Breast epithelium (tissue), 4 donors: Measurements from ENCODE around the gene TRIM31. TPM values are rescaled to one million over a fixed set of nuclear protein-coding genes. Genes with fewer than 3 reads are reported as not detected.

ENCODE experiments used
- DNase-seq, 2 donors: peaks; one replicate each; pipeline ENCODE4 v3.0.0-alpha.2; 2019; ENCODE audit warnings: low spot score in 2 of 2
- H3K27ac ChIP-seq, 2 donors: fragments of 200-600 bp; sonication (generic) in 1 of 2; one replicate each; pipeline ENCODE4 v1.5.1; 2016 to 2019; ENCODE audit warnings: mild to moderate bottlenecking in 1 of 2
- H3K27me3 ChIP-seq, 2 donors: fragments of 200-600 bp; sonication (generic) in 1 of 2; one replicate each; pipeline versions ENCODE4 v1.5.1 to v1.6.0; 2017 to 2019; ENCODE audit warnings: control low read depth in 1 of 2, mild to moderate bottlenecking in 1 of 2
- H3K36me3 ChIP-seq: fragments of 200-600 bp; one replicate; pipeline ENCODE4 v1.5.1; 2019
- H3K4me1 ChIP-seq, 2 donors: fragments of 200-600 bp; sonication (generic); one replicate each; pipeline ENCODE4 v1.5.1; 2016 to 2019; ENCODE audit warnings: control low read depth in 1 of 2
- H3K4me3 ChIP-seq, 3 donors: fragments of 200-600 bp; sonication (generic); 1 replicate in 2 of 3; 2 replicates in 1 of 3; pipeline ENCODE4 v1.5.1; 2016 to 2019; ENCODE audit warnings: mild to moderate bottlenecking in 3 of 3, moderate library complexity in 2 of 3
- H3K9me3 ChIP-seq, 2 donors: fragments of 200-600 bp; sonication (generic) in 1 of 2; one replicate each; pipeline ENCODE4 v1.5.1; 2016 to 2019; ENCODE audit warnings: control low read depth in 1 of 2
- POLR2A ChIP-seq: fragments of 450-650 bp; IDR thresholded peaks from one replicate; pipeline ENCODE4 v1.6.1; 2016; ENCODE audit warnings: antibody characterized with exemption, mild to moderate bottlenecking, moderate library complexity
- POLR2AphosphoS5 ChIP-seq, 3 donors: sonication (generic); formaldehyde crosslinking; IDR thresholded peaks; one replicate each; pipeline ENCODE4 v1.6.1; 2017; ENCODE audit warnings: antibody characterized with exemption in 3 of 3
- intact Hi-C: fragments of 100-400 bp; cut with DNase I; formaldehyde crosslinking; loops from one replicate; pipeline ENCODE4 v1.15.1; 2023; ENCODE audit warnings: low total_unique reads
- total RNA-seq, 3 donors: library from RNA; depleted of rRNA; stranded (reverse); fragments of >200 nt; gene quantifications; one replicate each; pipeline ENCODE4 v1.1.0, GENCODE V29; 2016
- TF ChIP-seq, protein P1 (sequence below), 3 donors: fragments of 450-650 bp; IDR thresholded peaks; one replicate each; pipeline ENCODE4 v1.5.1; 2016 to 2017; ENCODE audit warnings: antibody characterized with exemption in 3 of 3, mild to moderate bottlenecking in 3 of 3, moderate library complexity in 3 of 3

TRIM31 gene
- total RNA-seq, 3 donors from 2014 or later: 3.3 TPM; not detected in 2

DNA sequence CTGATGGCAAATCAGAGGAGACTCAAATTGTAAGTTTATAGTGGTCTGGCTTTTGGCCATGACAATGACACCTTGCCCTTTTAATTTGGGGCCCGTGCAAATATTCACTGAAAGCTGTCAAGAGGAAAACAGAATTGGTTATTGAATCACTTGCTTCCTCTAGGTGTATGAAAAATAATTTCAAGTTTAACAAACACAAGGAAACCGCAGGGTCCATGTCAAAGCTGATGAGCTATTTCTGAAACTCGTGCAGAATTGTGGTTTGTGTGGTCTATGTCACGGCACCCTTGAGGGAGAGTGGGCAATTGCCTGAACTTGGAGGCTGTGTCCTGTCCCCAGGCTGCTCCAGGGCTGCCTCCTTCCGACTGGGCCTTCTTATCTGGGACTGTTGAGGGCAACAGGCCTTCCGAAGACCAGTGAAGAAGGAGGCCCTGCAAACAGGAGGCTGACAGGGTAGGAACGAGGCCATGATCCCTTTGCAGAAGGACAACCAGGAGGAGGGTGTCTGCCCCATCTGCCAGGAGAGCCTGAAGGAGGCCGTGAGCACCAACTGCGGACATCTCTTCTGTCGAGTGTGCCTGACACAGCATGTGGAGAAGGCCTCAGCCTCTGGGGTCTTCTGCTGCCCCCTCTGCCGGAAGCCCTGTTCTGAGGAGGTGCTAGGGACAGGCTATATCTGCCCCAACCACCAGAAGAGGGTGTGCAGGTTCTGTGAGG lies 23.8 kb upstream of the TRIM31 start:
- Histone ChIP-seq H3K4me3 (no peak overlapping the region), H3K27me3 (peaks cover 0 to 8% of the 10 kb centered on the region in 2 donors), H3K4me1 (no peaks in the 10 kb centered on the region), H3K9me3 (no peaks in the 10 kb centered on the region), H3K36me3 (no peaks in the 10 kb centered on the region), H3K27ac (no peak overlapping the region)
- DNase-seq: no peak
- intact Hi-C loops: no loop called here
- TF ChIP-seq POLR2AphosphoS5 (IDR thresholded peaks at IDR 0.05) (no peak), POLR2A (no peak)
- TF ChIP-seq, protein P1, sequence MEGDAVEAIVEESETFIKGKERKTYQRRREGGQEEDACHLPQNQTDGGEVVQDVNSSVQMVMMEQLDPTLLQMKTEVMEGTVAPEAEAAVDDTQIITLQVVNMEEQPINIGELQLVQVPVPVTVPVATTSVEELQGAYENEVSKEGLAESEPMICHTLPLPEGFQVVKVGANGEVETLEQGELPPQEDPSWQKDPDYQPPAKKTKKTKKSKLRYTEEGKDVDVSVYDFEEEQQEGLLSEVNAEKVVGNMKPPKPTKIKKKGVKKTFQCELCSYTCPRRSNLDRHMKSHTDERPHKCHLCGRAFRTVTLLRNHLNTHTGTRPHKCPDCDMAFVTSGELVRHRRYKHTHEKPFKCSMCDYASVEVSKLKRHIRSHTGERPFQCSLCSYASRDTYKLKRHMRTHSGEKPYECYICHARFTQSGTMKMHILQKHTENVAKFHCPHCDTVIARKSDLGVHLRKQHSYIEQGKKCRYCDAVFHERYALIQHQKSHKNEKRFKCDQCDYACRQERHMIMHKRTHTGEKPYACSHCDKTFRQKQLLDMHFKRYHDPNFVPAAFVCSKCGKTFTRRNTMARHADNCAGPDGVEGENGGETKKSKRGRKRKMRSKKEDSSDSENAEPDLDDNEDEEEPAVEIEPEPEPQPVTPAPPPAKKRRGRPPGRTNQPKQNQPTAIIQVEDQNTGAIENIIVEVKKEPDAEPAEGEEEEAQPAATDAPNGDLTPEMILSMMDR (IDR thresholded peaks at IDR 0.05): no peak

DNA sequence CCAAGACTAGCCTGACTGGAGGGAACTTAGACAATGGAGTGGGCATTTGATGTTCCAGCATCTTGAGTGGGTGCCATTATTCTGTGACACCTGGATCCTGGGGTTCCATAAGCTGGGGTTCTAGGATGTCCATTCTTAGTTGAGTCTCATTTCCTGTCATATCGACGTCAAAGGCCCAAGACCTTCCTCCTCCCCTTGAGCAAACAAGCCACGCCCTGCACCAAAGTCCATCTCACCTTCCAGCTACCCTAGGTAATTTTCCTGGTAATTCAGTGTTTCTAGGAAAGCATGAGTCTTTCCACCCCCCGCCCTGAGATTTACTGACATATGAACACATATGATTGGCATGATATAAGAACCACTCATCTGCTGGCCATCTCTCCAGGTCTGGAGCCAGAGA lies 22.9 kb upstream of the TRIM31 start, which contains the start of gene TRIM40:
Gene TRIM40 (plus strand): TSS at position 384 of the 400 bp plus-strand sequence. CDS start 897 bp downstream, outside the sequence.
- no peaks in the 10 kb centered on the region for H3K9me3 ChIP-seq
- H3K36me3 ChIP-seq: no peaks in the 10 kb centered on the region
- TF ChIP-seq POLR2A (no peak), POLR2AphosphoS5 (IDR thresholded peaks at IDR 0.05) (no peak)
- TF ChIP-seq, protein P1 (IDR thresholded peaks at IDR 0.05): no peak
- no peaks in the 10 kb centered on the region for H3K4me1 ChIP-seq
- H3K4me3 ChIP-seq: no peak within 1 kb of the TSS
- H3K27me3 ChIP-seq: peaks cover 0 to 15% of the 10 kb centered on the region in 2 donors
- DNase-seq: no peak
- intact Hi-C loops: no loop called here
- H3K27ac ChIP-seq: no peak within 1 kb of the TSS

DNA sequence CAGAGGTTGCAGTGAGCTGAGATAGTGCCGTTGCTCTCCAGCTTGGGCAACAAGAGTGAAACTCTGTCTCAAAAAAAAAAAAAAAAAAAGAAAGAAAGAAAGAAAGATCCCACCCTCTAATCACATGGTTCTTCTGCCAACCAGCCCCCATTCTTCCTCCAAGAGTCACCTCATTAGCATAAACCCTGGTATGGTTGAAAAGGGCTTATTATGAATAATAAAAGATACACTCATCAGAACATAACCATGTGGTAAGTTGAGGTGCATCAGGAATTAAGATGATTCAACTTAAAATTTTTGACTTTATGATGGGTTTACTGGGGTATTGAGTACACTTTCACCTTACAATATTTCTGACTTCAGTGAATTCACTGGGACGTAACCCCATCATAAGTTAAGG lies 22.3 kb upstream of the TRIM31 start:
- Histone ChIP-seq H3K27ac (no peak overlapping the region), H3K36me3 (no peaks in the 10 kb centered on the region), H3K27me3 (peaks cover 0 to 19% of the 10 kb centered on the region in 2 donors), H3K9me3 (no peaks in the 10 kb centered on the region), H3K4me1 (no peaks in the 10 kb centered on the region), H3K4me3 (no peak overlapping the region)
- DNase-seq: no peak
- TF ChIP-seq POLR2AphosphoS5 (IDR thresholded peaks at IDR 0.05) (no peak), POLR2A (no peak)
- TF ChIP-seq, protein P1 (IDR thresholded peaks at IDR 0.05): no peak
- intact Hi-C loops: no loop called here

DNA sequence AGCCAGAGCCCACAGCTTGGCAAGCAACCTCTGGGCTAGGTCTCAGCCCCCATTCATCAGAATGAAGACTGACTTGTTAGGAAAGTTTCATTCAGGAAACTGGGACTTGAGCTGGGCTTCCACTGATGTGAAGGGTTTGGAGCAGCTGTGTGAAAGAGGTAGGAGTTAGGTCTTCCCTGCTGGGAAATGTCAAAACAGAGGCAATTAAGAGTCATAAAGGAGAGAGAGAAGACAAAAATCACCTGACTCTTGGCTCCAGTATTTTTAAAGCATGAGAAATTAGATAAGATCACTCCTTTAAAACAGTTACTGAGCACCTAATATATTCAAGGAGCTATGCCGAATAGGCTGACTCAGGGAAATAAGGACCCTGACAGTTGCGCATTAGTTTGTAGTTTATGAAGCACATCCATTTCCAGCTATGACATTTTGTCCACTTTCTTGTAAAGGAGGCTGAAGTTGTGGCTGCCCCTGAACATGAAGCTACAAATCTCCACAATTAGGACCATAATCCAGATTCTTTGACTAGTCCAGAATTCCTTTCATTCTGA lies 19.1 kb upstream of the TRIM31 start:
- Histone ChIP-seq H3K36me3 (no peaks in the 10 kb centered on the region), H3K27me3 (peaks cover 0 to 48% of the 10 kb centered on the region in 2 donors), H3K4me1 (no peaks in the 10 kb centered on the region), H3K4me3 (no peak overlapping the region), H3K27ac (no peak overlapping the region), H3K9me3 (no peaks in the 10 kb centered on the region)
- TF ChIP-seq POLR2A: no peak
- TF ChIP-seq, protein P1 (IDR thresholded peaks at IDR 0.05): no peak
- no peak for TF ChIP-seq POLR2AphosphoS5 (IDR thresholded peaks at IDR 0.05)
- intact Hi-C loops: no loop called here
- no peak for DNase-seq
